ENCODE data around the gene FDXR.
A peak's percentile ranks its signal among the peaks of the same experiment; 100 is the strongest.

DNA sequence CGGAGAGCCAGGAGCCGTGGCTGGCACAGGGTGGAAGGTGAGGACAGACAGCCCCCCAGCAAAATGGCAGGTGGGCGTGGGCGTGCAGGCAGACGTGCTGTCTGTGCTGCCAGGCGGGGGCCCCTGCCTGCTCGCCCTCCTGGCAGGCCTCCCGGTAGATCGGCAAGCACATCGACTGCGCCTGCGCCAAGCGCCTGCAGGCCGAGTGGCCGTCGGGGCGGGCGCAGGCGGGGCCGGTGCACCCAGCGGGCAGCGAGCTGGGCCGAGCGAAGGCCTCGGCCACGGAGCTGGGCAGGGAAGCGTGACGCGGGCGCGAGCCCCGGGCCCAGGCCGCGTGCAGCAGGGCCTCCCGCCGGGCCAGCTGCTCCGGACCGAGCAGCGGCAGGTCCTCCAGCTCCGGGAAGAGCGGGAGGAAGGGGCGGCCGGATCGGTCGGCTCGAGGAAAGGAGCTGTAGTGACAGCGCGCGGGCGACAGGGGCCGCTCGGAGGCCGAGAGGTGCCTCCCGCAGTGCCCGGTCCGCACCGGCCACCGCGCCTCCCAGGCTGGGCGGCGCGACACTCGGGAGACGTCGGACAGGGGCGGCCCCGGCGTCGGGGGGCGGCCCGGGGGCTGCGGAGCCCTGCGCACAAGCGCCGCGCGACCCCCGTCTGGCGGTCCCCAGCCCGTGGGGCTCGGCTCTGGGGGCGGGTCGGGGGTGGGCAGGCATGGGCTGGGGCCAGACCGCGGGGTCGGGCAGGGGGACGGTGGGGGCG is 30.0 kb downstream of the FDXR start:
- no peak for TF ChIP-seq POLR2A (IDR thresholded peaks at IDR 0.05)
- TF ChIP-seq, protein P1, sequence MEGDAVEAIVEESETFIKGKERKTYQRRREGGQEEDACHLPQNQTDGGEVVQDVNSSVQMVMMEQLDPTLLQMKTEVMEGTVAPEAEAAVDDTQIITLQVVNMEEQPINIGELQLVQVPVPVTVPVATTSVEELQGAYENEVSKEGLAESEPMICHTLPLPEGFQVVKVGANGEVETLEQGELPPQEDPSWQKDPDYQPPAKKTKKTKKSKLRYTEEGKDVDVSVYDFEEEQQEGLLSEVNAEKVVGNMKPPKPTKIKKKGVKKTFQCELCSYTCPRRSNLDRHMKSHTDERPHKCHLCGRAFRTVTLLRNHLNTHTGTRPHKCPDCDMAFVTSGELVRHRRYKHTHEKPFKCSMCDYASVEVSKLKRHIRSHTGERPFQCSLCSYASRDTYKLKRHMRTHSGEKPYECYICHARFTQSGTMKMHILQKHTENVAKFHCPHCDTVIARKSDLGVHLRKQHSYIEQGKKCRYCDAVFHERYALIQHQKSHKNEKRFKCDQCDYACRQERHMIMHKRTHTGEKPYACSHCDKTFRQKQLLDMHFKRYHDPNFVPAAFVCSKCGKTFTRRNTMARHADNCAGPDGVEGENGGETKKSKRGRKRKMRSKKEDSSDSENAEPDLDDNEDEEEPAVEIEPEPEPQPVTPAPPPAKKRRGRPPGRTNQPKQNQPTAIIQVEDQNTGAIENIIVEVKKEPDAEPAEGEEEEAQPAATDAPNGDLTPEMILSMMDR (IDR thresholded peaks at IDR 0.05): peak; percentile 47 to 63 (median 52)

All from right lobe of liver (tissue), 4 donors.